H1 (cell line): ENCODE data around the gene F10. TPM values are rescaled to one million over a fixed set of nuclear protein-coding genes. Genes with fewer than 3 reads are reported as not detected.

Experiments used
- BACH1 ChIP-seq: IDR thresholded peaks from 2 replicates; pipeline ENCODE4 v1.6.1; 2012; ENCODE audit warnings: low read length, improper control_type of control experiment
- BCL11A ChIP-seq, 2 experiments: IDR thresholded peaks; one replicate each; pipeline ENCODE4 v1.6.1; 2011; ENCODE audit warnings: low read depth in 2 of 2, low read length in 2 of 2, mild to moderate bottlenecking in 2 of 2
- CBX5 ChIP-seq: fragments of 300-800, 300-1000 bp; sonication (generic); IDR thresholded peaks from 2 replicates; pipeline ENCODE4 v1.7.1; 2016; ENCODE audit warnings: antibody characterized with exemption, low read length, low read depth
- CHD1 ChIP-seq: IDR thresholded peaks from 2 replicates; pipeline ENCODE4 v1.6.1; 2012; ENCODE audit warnings: low read depth, low read length, improper control_type of control experiment
- CREB1 ChIP-seq: IDR thresholded peaks from 2 replicates; pipeline ENCODE4 v1.6.1; 2012; ENCODE audit warnings: inconsistent platforms
- CTBP2 ChIP-seq: IDR thresholded peaks from 2 replicates; pipeline ENCODE4 v1.7.0; 2011; ENCODE audit warnings: borderline replicate concordance, mild to moderate bottlenecking, moderate library complexity, mixed read lengths, low read length; ENCODE audit not compliant: insufficient read depth, insufficient read length
- E2F6 ChIP-seq: IDR thresholded peaks from 2 replicates; pipeline ENCODE4 v1.6.1; 2012; ENCODE audit warnings: inconsistent platforms
- EP300 ChIP-seq, 2 experiments: IDR thresholded peaks; 1 replicate in 1 of 2; 2 replicates in 1 of 2; pipeline ENCODE4 v1.6.1; 2011 to 2012; ENCODE audit warnings: low read depth in 2 of 2, low read length in 2 of 2, mild to moderate bottlenecking in 2 of 2, borderline replicate concordance in 1 of 2, inconsistent platforms in 1 of 2, moderate library complexity in 1 of 2
- JUN ChIP-seq: IDR thresholded peaks from 2 replicates; pipeline ENCODE4 v1.6.1; 2011; ENCODE audit warnings: low read depth, mild to moderate bottlenecking, improper control_type of control experiment, low read length
- KDM1A ChIP-seq: fragments of 200-600, 300-600 bp; sonication (generic); IDR thresholded peaks from 2 replicates; pipeline ENCODE4 v1.7.1; 2016; ENCODE audit warnings: mild to moderate bottlenecking, low read length, borderline replicate concordance
- NRF1 ChIP-seq: IDR thresholded peaks from 2 replicates; pipeline ENCODE4 v1.6.1; 2011; ENCODE audit warnings: mild to moderate bottlenecking, low read depth, low read length, improper control_type of control experiment
- PHF8 ChIP-seq: fragments of 200-600 bp; sonication (generic); conservative IDR thresholded peaks from 2 replicates; pipeline ENCODE4 v1.7.1; 2012; ENCODE audit warnings: low read depth, mild to moderate bottlenecking, inconsistent platforms, low read length, moderate library complexity
- POLR2AphosphoS5 ChIP-seq: IDR thresholded peaks from 2 replicates; pipeline ENCODE4 v1.6.1; 2011; ENCODE audit warnings: low read depth, low read length
- RAD21 ChIP-seq, 2 experiments: IDR thresholded peaks in 1 of 2; conservative IDR thresholded peaks in 1 of 2; 2 replicates each; pipeline ENCODE4 v1.6.1; 2011; ENCODE audit warnings: low read depth in 2 of 2, low read length in 2 of 2, improper control_type of control experiment in 1 of 2, inconsistent platforms in 1 of 2, mild to moderate bottlenecking in 1 of 2, moderate library complexity in 1 of 2
- RNF2 ChIP-seq: fragments of 200-900, 300-1000 bp; sonication (generic); IDR thresholded peaks from 2 replicates; pipeline ENCODE4 v1.7.1; 2016; ENCODE audit warnings: borderline replicate concordance, low read depth, mild to moderate bottlenecking, antibody characterized with exemption, low read length; ENCODE audit not compliant: poor library complexity, severe bottlenecking; ENCODE audit errors: missing control alignments
- SAP30 ChIP-seq: fragments of 300-600 bp; sonication (generic); IDR thresholded peaks from 2 replicates; pipeline ENCODE4 v1.7.1; 2012; ENCODE audit warnings: low read length, moderate library complexity, mild to moderate bottlenecking, inconsistent platforms; ENCODE audit not compliant: insufficient read depth, insufficient replicate concordance
- SUZ12 ChIP-seq: fragments of 200-600 bp; sonication (generic); IDR thresholded peaks from 2 replicates; pipeline ENCODE4 v1.6.1; 2012; ENCODE audit warnings: mild to moderate bottlenecking, inconsistent platforms, low read length, moderate library complexity, mixed read lengths
- USF2 ChIP-seq: IDR thresholded peaks from 2 replicates; pipeline ENCODE4 v1.6.1; 2011; ENCODE audit warnings: low read length, improper control_type of control experiment
- polyA plus RNA-seq, 7 experiments: library from polyadenylated mRNA; depleted of rRNA in 3 of 7; stranded (reverse) in 5 of 7; unstranded in 2 of 7; fragments of >200 nt in 5 of 7; fragments of 200-250 nt in 2 of 7; gene quantifications; 1 replicate in 5 of 7; 2 replicates in 1 of 7; 4 replicates in 1 of 7; pipeline versions ENCODE4 v1.2.1 to v1.2.3, GENCODE V29; 2011 to 2013; ENCODE audit warnings: missing spikeins in 2 of 7, mixed read lengths in 2 of 7
- total RNA-seq: library from RNA; stranded (reverse); fragmentation: NEBNext Ultra II Directional; extraction: Animal tissue kit (Norgen Biotek cat#: 25700); gene quantifications from 2 replicates; pipeline ENCODE4 v1.2.1, GENCODE V29; 2021
- TF ChIP-seq, protein P1 (sequence below): IDR thresholded peaks from 2 replicates; pipeline ENCODE4 v1.6.1; 2012; ENCODE audit warnings: low read length, inconsistent platforms
- TF ChIP-seq, protein P2 (sequence below): IDR thresholded peaks from 2 replicates; pipeline ENCODE4 v1.6.1; 2011; ENCODE audit warnings: low read depth, mild to moderate bottlenecking, low read length; ENCODE audit not compliant: insufficient read depth

Gene F10
- total and polyA plus RNA-seq, 2 of the 8 experiments (the other 6 are each of a cell fraction or from before 2014, with no cell fraction given) = 2.0 to 4.2 TPM

DNA sequence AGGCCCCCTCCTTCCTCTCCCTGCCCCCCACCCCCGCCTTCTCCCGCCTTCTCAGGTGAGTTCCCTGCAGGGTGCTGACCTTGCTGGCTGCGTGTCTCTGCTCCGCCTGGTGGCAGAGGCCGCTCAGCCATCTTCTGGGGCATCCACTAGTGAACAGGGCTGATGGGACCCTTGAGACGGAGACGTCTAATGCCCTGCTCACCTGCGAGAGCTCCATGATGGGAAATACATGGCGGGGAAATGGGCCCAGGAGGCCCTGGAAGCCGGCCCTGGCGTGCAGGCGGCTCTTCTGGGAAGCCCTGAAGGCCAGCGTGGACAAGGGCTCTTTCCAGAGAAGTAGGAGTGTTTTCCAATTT is 32.2 kb upstream of the F10 start (continued):
- TF ChIP-seq SAP30 = no peak
- TF ChIP-seq CREB1 = no peak
- TF ChIP-seq, protein P1, sequence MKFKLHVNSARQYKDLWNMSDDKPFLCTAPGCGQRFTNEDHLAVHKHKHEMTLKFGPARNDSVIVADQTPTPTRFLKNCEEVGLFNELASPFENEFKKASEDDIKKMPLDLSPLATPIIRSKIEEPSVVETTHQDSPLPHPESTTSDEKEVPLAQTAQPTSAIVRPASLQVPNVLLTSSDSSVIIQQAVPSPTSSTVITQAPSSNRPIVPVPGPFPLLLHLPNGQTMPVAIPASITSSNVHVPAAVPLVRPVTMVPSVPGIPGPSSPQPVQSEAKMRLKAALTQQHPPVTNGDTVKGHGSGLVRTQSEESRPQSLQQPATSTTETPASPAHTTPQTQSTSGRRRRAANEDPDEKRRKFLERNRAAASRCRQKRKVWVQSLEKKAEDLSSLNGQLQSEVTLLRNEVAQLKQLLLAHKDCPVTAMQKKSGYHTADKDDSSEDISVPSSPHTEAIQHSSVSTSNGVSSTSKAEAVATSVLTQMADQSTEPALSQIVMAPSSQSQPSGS = no peak
- TF ChIP-seq RAD21 (IDR thresholded peaks at IDR 0.05 in 1 of 2, conservative IDR thresholded peaks at IDR 0.05 in 1 of 2; ENCODE audit: low read depth in 2 of 2, low read length in 2 of 2) = peak; percentile 42 to 58; a peak in 3 of 4 replicates
- TF ChIP-seq BCL11A (IDR thresholded peaks at IDR 0.05; ENCODE audit: low read depth in 2 of 2, low read length in 2 of 2) = no peak
- no peak for TF ChIP-seq RNF2
- TF ChIP-seq NRF1 = no peak
- no peak for TF ChIP-seq SUZ12
- 0 out of 2 replicates have a peak, but pooled peaks have one; percentile 63 for TF ChIP-seq POLR2AphosphoS5
- no peak for TF ChIP-seq CHD1
- TF ChIP-seq BACH1 = no peak
- TF ChIP-seq KDM1A = no peak
- TF ChIP-seq E2F6 = no peak
- no peak for TF ChIP-seq CTBP2
- TF ChIP-seq, protein P2, sequence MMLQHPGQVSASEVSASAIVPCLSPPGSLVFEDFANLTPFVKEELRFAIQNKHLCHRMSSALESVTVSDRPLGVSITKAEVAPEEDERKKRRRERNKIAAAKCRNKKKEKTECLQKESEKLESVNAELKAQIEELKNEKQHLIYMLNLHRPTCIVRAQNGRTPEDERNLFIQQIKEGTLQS = no peak
- no peak for TF ChIP-seq CBX5
- no peak for TF ChIP-seq USF2
- TF ChIP-seq PHF8 = no peak
- no peak for TF ChIP-seq EP300 (IDR thresholded peaks at IDR 0.05; ENCODE audit: borderline replicate concordance in 1 of 2, low read depth in 2 of 2, low read length in 2 of 2)
- no peak for TF ChIP-seq JUN
